ENCODE results near the gene EPC2.

EPC2 gene

DNA sequence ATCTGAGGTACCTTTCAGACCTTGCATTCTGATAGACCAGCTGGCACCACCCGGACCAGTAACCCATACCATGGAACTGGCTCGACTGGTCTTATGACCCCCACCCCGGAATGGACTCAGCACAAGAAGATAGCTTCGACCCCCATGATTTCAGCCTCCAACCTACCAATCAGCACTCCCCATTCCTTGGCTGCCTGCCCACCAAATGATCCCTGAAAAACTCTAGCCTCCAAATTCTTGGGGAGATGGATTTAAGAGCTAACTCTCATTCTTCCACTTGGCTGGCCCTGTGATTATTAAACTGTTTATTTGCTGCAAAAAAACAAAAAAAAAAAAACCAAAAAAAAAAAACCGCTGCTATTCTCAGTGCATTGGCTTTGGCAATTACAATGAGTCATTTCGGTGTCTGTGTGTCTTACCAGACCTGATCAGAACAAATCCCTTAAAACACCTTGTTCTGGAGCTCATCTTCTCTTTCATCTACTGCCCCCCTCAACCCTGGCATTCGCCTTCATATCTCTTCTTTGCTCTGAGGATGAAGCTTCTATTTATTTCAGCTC is 170.4 kb downstream of the EPC2 start:
- no peak for DNase-seq

DNA sequence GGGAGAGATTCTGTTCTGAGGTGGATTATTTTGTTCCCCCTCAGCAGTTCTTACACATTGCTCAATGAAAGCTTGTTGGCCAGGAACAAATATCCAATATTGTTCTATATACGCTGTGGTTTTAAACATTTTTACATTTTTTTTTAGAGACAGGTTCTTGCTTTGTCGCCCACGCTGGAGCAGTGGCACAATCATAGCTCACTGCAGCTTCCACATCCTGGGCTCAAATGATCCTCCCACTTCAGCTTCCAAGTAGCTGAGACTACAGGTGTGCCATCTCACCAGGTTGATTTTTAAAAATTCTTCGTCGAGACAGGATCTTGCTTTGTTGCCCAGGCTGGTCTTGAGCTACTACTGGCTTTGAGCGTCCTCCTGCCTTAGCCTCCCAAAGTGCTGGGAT is 171.6 kb downstream of the EPC2 start:
- DNase-seq, result no peak

DNA sequence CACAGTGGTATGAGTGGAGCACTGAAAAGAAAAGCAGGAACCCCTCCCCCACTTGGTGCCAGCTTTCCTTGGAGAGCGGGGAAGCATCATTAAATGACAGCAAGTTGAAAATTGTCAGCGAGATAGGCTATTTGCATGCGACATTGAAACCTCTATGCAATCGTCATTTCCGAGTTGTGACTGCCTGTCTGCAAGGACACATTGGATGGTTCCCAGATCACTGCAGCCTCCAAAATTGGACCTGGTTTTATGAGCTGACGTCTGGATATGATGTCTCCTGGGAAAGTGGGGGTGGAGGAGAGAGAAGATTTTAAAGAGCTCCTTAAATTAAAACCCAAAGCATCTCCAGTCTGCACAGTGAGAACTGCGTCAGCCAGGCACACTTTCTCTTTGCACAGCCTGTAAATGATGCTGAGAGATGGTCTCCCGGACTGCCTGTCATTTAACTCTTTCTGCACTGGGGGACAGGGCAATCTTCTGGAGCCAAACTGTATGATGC is 172.7 kb downstream of the EPC2 start:
- DNase-seq, result no peak

DNA sequence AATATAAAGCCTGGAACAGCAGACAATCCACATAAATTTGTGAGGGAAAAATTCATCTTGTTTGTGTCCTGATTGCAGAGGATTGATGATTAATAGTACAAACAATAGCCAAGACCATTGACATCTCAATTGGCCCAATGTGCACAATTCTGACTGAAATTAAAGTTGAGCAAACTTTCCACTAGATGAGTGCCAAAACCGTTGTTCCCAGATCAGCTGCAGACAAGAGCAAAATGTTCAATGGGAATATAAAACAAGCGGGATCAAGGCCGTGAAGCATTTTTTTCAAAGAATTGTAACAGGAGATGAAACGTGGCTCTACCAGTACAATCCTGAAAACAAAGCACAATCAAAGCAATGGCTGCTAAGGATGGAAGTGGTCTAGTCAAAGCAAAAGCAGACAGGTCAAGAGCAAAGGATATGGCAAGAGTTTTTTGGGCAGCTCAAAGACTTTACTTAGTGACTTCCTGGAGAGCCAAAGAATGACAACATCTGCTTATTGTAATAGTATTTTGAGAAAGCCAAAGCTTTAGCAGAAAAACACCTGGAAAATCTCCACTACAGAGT is 174.6 kb downstream of the EPC2 start:
- no peak for DNase-seq

DNA sequence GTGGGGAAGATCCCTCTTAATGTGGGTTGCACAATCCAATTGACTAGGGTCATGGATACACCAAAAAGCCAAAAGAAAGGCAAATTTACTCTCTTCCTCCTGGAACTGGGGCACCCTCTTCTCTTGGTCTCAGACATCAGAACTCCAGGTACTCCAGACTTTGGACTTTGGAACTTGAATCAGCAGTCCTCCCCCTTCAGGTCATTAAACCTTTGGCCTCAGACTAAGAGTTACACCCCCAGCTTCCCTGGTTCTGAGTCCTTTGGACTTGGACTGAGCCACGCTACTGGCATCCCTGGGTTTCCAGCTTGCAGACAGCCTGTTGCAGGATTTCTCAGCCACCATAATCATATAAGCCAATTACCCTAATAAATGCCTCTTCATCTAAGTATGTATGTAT is 179.6 kb downstream of the EPC2 start:
- no peak for DNase-seq

DNA sequence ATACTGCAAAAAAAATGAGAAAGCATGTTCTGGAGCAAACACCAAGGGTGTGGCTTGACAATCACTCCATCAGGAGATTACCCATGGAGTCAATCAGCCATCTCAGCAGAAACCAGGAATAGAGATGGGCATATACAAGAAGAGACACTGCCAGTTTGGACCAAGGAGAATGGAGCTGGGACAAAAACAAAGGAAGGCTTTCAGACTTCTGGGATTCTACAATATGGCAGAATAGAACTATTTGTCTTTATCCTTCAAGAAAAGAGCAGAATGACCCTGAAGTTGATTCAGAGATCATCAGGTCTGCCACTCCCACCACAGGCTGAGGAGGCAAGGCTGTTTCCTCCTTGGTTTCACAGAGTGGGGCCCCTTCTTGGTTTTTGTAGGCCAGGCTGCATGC is 182.2 kb downstream of the EPC2 start:
- no peak for DNase-seq

DNA sequence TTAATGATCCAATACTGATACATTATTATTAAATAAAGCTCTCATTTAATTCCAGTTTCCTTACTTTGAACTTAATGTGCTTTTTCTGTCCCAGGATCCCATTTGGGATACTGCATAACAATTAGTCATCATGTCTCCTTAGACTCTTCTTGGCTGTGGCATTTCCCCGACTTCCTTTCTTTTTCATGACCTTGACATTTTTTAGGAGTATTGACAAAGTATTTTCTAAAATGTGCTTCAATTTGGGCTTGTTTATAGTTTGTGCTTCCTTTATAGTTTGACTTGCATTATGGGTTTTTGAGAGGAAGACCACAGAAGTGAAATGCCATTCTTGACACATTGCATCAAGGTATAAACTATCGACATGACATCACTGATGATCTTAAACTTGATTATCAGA is 184.4 kb downstream of the EPC2 start:
- DNase-seq, result no peak

DNA sequence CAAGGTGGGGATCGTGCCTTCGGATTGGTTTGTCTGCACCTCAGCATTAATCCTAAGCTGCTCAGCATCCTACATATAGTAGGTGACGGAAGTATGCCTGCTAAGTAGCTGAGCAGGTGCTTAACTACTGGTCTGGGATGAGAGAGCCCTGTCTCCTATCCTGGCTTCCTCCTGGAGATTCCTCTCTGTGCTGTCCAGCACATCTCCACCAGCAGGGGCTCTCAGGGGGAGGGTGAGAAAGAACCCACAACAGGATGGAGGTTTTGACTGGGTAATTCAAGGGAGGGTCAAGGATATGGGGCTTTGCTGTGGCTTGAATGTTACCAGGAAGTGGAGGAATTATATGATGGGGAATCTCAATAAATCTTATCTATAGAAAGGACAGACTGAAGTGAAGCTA is 185.1 kb downstream of the EPC2 start:
- no peak for DNase-seq

DNA sequence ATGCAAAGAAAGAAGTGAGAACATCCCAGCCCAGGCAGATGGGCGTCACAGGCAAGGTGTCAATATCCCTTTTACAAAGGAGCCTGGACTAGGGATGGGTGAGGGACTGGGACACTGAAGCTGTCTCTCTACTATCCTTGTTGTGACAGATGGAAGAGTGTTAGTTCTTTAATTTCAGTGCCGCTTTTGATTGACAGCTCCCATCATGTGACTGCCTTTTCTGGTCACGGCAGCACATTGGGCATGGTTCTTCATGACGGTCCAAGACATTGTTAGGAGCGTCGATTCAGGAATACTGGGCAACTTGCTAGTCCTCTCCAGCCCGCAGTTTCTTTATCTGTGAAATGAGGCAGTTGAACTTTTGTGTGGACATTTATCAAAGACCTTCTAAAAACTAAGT is 188.1 kb downstream of the EPC2 start:
- DNase-seq, result no peak
